NCI-H1048 (cell line): ENCODE data around the gene DPYSL4.

Experiments
- DNase-seq: peaks from one replicate; lab custom pipeline; 2025; lab: John Stamatoyannopoulos, UW

Gene DPYSL4

DNA sequence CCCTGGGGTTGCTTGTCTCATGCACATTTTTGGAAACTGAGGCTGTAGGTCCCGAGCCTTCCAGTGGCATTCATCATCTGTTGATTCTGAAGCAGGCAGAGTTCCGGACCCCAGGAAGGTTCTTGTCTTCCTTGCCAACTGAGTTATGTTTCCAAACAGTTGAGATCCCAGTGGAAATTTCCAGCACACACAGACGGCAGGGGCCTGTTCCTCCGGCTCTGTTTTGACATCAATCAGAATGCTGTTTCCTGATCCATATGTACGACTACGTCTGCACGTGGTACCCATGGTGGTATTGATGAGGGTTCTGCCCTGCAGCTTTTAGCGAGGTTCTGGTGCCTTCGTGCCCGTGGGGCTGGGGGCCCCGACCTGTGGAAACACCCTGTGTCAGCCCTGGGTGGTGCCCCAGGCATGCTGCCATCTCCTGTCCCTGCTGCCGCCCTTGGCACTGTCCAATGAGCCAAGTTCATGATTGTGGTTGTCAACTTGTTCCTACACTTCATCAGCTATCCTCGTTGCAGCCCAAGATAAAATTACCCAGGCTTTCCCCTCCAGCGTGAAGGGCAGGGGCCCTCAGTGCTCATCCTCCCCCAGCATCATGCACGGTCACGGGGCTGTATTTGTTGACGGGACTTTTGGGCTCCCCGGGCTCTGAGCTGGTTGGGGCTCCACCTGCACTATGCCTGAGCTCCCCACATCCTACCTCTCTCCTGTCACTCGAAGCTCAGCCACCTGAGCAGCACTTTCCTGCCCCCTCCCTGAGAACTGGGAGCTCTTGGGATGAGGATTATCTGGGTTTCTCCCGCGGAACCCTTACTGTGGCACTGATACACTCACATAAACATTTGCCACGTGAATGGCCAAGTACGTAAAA is 7.8 kb upstream of the DPYSL4 start:
- no peak for DNase-seq

GRCh38 chr10:132179551-132180392 is 7.0 kb upstream of the DPYSL4 start:
- no peak for DNase-seq

DNA sequence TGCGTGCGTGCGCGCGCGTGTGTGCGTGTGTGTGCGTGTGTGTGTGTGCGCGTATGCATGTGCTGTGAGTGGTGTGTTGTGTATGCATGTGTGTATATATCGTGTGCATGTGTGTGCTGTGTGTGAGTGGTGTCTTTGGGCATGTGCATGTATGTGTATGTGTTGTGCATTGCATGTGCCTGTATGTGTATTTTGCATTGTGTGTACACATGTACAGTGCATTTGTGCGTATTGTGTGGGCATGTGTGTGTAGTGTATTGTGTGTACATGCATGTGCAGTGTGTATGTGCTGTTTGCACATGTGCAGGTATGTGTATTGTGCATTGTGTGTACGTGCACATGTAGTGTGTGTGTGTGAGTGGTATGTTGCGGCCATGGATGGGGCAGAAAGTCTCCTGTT is 6.0 kb upstream of the DPYSL4 start:
- DNase-seq = no peak

- DNase-seq = no peak
Measured at GRCh38 chr10:132181691-132182425, 4.9 kb upstream of the DPYSL4 start.

- no peak for DNase-seq
Measured at GRCh38 chr10:132182591-132182990, 4.2 kb upstream of the DPYSL4 start.

DNA sequence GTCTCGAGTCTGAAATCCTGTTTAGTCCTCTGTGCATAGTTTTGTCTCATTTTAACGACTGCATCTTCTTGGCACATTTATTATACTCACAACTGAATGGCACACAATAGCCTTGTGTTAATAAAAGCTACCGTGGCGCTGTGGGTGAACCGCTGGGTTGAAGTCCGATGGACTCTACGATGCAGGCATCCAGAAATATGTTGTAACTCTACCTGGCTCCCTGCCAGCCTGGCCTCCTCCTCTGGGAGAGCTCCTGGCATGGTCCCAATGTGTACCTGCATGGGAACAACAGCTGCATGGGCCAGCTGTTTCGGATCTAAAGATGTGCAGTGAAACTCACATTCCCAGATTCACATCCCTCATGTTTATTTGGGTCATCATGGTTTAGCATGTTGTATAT is 3.7 kb upstream of the DPYSL4 start:
- no peak for DNase-seq

DNA sequence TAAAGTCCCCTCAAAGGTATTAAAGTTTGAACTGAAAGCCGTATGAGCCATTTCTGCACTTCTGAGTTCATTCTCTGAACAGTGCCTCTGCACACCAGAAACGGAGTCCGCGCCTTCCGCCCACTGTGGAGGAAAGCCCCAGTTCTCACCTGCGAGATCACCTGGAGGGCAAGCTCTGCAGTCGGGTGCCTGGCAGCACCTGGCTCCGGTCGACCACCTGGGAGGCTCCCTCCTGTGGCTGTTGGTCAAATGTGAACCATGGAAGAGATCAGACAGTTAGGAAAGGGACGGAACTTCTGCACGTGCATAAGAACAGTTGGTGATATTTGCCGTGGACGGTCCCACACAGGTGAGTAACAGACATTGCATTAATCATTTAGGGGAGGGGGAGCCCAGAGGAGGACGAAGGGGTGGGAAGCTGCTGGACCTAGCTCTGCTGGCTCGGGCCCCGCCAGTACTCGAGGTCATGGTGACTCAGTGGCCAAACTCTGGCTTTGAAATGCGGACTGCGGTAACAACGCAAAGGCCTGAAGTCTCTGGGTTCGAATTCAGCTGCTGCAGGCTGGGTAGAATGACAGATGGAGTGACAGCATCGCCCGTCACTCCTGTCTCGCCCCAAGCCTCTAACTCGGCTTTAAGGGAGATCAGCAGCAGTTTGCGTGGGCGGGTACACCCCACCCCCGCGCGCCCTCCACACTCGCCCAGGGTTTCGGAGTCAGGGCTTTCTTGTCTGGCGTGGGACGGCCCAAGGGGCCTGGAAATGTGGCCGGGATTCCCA is 1.7 kb upstream of the DPYSL4 start:
- DNase-seq = no peak

GRCh38 chr10:132185601-132186487 is 904 bp upstream of the DPYSL4 start:
- DNase-seq = peak; percentile 17

DNA sequence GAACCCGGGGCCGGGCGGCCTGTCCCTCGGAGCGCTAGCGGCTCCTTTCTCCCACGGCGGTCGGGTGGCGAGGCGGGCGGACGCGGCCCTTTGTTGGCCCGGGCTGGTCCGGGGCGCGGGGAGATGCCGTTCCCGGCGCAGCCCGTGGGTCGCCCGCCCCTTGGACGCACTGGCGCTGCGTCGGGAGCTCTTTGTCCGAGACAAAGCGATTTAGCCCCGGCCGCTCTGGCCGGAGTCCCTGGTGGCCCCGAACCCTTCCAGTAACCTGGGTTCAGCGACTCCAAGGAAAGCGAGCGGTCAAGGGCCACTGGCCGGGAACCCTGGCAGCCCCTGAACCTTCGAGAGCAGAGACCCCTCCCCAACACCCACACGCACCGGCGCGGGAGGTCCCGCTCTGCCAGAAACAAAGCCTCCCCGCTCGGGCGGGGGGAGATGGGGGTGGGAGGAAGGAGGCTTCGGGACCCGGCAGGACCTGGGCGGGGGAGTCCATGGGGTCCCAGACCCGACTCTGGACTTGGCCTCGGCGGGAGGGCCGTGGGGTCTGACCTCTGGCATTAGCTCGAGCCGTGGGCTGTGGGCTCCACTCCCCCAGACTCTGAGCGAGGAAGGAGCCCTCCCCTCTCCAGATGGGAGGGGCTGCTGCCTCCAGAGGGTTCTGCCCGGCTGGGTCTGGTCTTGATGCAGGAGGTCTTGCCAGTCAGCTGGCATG is 836 bp downstream of the DPYSL4 start:
- DNase-seq = no peak

- no peak for DNase-seq
Measured at GRCh38 chr10:132188331-132188730, 1.6 kb downstream of the DPYSL4 start.

DNA sequence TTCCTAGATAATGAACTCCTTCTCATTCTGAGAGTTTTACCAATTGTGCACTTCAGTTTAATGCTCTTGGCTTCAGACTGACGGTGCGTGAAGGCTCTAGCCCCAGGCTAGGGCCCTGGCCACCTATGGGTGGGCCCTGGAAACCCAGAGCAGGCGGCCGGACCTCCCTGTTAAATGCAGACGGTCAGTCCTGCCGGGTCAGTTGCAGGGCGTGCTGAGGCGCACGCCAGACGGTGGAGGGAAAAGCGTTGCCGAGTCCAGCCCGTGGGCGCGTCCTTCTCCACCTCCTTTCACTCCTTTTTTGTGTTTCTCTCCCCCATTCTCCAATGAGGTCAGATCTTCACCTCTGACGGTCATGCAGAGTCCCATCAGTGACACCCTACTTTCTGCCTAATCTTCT is 2.3 kb downstream of the DPYSL4 start:
- DNase-seq = no peak

GRCh38 chr10:132189810-132190422 is 3.2 kb downstream of the DPYSL4 start:
- no peak for DNase-seq

DNA sequence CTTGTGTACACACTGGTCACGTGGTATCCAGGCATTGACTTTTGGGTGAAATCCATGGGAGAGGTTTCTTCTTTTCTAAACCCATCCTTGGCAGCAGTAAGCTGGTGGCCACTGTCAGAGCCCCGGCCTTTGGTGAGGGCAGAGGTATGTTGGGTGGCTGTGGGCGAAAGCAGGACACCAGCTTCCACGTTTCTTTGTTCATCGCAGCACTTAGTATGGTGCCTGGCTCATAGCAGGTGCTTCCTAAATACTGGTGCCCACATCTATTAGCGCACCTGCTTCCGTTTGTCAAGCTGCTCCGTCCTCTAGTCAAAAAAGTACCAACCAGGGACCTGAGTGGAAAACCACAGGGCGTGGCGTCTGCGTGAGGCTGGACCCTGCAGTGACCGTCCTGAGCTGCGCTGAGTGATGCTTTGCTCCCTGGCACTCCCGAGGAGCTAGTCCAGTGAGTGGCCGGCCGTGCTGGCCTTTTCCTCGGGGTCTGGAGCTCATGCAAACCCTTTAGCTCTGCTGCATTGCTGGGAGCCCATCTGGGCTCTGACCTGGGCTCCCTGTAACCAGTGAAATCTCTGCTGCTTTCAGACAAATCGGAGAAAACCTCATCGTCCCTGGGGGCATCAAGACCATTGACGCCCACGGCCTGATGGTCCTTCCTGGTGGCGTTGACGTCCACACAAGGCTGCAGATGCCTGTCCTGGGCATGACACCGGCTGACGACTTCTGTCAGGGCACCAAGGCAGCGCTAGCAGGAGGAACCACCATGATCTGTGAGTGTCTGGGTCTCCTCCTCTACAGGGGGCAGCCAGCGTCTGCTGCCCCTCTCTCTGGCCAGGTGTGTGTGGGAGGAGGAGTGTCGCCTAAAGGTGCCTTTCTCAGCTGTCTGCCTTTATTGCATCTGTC is 5.6 kb downstream of the DPYSL4 start:
- no peak for DNase-seq

- no peak for DNase-seq
Measured at GRCh38 chr10:132192991-132193665, 6.4 kb downstream of the DPYSL4 start.

DNA sequence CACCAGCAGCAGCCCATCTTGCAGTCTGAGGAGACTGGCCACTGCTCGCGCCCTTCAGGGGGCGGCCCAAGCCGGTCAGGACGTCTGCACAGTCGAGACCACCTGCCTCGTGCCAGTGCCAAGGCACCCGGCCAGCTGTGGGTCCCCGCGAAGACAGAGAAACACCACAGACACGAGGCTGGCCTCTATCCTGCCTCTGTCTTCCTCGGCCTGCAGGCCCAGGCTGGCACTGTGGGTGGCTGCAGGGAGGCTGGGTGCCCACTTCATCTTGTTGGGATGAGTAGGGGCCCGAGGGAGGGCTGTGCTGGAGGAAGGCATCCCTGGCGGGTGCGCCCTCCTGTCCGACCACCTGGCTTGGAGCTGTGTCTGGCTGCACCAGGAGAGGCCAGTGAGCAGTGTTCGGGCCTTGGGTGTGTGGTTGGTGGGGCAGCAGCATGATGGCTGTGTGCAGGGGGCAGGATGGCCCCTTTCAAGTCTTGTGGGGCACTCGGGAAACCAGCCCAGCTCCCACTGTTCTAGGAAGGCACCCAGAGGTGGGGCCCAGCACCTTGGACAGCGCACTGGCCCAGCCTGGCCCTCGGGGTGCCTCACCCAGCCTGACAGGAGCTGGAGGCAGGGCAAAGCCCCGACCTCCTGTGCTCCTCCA is 7.3 kb downstream of the DPYSL4 start:
- no peak for DNase-seq

DNA sequence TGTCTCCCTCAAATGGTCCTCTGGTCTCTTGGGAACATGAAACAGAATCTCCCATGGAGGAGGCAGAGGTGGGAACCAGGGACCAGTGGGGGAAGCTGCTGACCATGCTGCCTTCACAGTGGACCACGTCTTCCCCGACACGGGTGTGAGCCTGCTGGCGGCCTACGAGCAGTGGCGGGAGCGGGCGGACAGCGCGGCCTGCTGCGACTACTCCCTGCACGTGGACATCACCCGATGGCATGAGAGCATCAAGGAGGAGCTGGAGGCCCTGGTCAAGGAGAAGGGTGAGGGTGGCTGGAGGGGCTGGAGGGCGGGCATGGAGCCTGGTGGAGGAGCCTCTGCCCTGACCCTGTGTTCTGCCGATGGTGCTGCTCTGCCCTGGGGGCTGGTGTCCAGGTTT is 8.0 kb downstream of the DPYSL4 start:
- no peak for DNase-seq

DNA sequence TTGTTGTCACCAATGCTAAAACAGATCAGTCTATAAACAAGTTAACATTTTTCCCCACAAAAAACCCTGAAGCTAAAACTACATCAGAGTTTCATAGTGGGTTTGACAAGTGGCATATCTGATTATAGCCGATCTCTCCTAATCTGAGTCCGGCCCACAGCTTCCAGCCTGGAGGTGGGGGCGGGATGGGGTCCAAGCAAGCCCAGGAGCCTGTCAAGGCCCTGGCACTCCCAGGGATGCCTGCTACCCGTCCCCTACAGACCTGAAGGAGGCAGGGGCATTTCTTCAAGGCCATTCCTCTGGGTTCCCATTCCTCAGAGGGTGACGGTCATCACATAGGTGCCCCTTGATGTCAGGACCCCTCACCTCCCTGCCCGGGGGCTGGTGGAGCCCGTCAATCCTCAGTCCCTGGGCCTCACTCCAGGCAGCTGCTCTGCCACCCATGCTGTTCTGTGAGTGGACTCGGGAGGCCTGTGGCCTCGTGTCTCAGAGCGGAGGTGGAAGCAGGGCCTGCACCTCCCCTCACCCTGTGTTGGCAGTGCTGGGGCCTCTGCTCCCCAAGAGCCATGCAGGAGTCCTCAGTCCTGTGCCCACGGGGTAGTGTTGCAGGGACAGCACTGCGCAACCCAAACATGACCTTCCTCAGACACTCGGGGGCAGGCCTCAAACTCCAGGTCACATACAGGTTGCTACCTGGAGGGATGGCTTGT is 8.8 kb downstream of the DPYSL4 start:
- DNase-seq = no peak
